Hepatocyte (in vitro differentiated cells): ENCODE results near the gene GPR62. TPM values are rescaled to one million over a fixed set of nuclear protein-coding genes. Genes with fewer than 3 reads are reported as not detected.

Source experiments
- DNase-seq: peaks from one replicate; pipeline ENCODE4 v3.0.0-alpha.2; 2016; ENCODE audit warnings: low spot score
- H2AFZ ChIP-seq: fragments of 200-600 bp; sonication (generic); 2 replicates; pipeline ENCODE4 v1.6.0; 2016; ENCODE audit warnings: antibody characterized with exemption, mild to moderate bottlenecking
- H3K27ac ChIP-seq: fragments of 200-600 bp; sonication (generic); 2 replicates; pipeline ENCODE4 v1.5.1; 2016; ENCODE audit warnings: mild to moderate bottlenecking
- H3K27me3 ChIP-seq: fragments of 200-600 bp; sonication (generic); 2 replicates; pipeline ENCODE4 v1.6.1; 2016
- H3K36me3 ChIP-seq: fragments of 200-600 bp; sonication (generic); replicated peaks from 2 replicates; pipeline ENCODE4 v1.5.1; 2016; ENCODE audit warnings: low read depth; ENCODE audit not compliant: insufficient read depth
- H3K4me1 ChIP-seq: fragments of 200-600 bp; sonication (generic); 2 replicates; pipeline ENCODE4 v1.5.1; 2016; ENCODE audit warnings: mild to moderate bottlenecking, moderate library complexity; ENCODE audit not compliant: insufficient read depth
- H3K4me2 ChIP-seq: fragments of 200-600 bp; sonication (generic); 2 replicates; pipeline ENCODE4 v1.6.0; 2016
- H3K4me3 ChIP-seq: fragments of 200-600 bp; sonication (generic); 2 replicates; pipeline ENCODE4 v1.5.1; 2016; ENCODE audit warnings: mild to moderate bottlenecking
- H3K79me2 ChIP-seq: fragments of 200-600 bp; sonication (generic); 2 replicates; pipeline ENCODE4 v1.6.0; 2017; ENCODE audit warnings: mild to moderate bottlenecking
- H3K9me2 ChIP-seq: fragments of 200-600 bp; sonication (generic); replicated peaks from 2 replicates; pipeline ENCODE4 v1.6.0; 2017; ENCODE audit warnings: mild to moderate bottlenecking; ENCODE audit not compliant: insufficient read depth
- H3K9me3 ChIP-seq: fragments of 200-600 bp; sonication (generic); 2 replicates; pipeline ENCODE4 v1.5.1; 2016; ENCODE audit warnings: low read depth, mild to moderate bottlenecking
- H4K20me1 ChIP-seq: fragments of 200-600 bp; sonication (generic); 2 replicates; pipeline ENCODE4 v1.6.0; 2016; ENCODE audit warnings: mild to moderate bottlenecking; ENCODE audit not compliant: insufficient read depth, poor library complexity, severe bottlenecking
- EZH2 ChIP-seq: fragments of 200-600 bp; sonication (generic); IDR thresholded peaks from 2 replicates; pipeline ENCODE4 v1.6.1; 2016; ENCODE audit warnings: antibody characterized with exemption, mild to moderate bottlenecking, borderline replicate concordance
- EZH2phosphoT487 ChIP-seq: fragments of 200-600 bp; sonication (generic); IDR thresholded peaks from one replicate; pipeline ENCODE4 v1.6.1; 2018; ENCODE audit warnings: antibody characterized with exemption, mild to moderate bottlenecking, low read depth, moderate library complexity; ENCODE audit not compliant: unreplicated experiment, severe bottlenecking
- WGBS: methylation state at CpG from one replicate; pipeline ENCODE4 v1.1.6; 2016; ENCODE audit warnings: low lambda C conversion rate; ENCODE audit errors: missing lambda C conversion rate; 5-methylcytosine and 5-hydroxymethylcytosine counted together
- polyA plus RNA-seq: library from polyadenylated mRNA; unstranded; fragments of >200 nt; fragmentation: Nextera tagmentation; extraction: Ambion mirVana; gene quantifications from 2 replicates; pipeline ENCODE4 v1.2.1, GENCODE V29; 2016
- total RNA-seq: library from RNA; depleted of rRNA; stranded (reverse); fragments of >200 nt; gene quantifications from 2 replicates; pipeline ENCODE4 v1.2.3, GENCODE V29; 2014
- TF ChIP-seq, protein P1 (sequence below): fragments of 200-600 bp; sonication (generic); IDR thresholded peaks from 2 replicates; pipeline ENCODE4 v1.5.1; 2016; ENCODE audit warnings: antibody characterized with exemption, mild to moderate bottlenecking; ENCODE audit not compliant: poor library complexity

The GPR62 gene
- total and polyA plus RNA-seq, 2 experiments from 2014 or later, result 0.08 TPM; not detected in 1

DNA sequence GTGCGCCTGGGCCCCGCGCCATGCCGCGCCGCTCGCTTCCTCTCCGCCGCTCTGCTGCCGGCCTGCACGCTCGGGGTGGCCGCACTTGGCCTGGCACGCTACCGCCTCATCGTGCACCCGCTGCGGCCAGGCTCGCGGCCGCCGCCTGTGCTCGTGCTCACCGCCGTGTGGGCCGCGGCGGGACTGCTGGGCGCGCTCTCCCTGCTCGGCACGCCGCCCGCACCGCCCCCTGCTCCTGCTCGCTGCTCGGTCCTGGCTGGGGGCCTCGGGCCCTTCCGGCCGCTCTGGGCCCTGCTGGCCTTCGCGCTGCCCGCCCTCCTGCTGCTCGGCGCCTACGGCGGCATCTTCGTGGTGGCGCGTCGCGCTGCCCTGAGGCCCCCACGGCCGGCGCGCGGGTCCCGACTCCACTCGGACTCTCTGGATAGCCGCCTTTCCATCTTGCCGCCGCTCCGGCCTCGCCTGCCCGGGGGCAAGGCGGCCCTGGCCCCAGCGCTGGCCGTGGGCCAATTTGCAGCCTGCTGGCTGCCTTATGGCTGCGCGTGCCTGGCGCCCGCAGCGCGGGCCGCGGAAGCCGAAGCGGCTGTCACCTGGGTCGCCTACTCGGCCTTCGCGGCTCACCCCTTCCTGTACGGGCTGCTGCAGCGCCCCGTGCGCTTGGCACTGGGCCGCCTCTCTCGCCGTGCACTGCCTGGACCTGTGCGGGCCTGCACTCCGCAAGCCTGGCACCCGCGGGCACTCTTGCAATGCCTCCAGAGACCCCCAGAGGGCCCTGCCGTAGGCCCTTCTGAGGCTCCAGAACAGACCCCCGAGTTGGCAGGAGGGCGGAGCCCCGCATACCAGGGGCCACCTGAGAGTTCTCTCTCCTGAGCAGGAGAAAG, 951 bp downstream of the GPR62 start:
- Histone ChIP-seq H3K4me1 (peaks cover 11% of the 10 kb centered on the region), H4K20me1 (no peaks in the 10 kb centered on the region), H3K79me2 (no peaks in the 10 kb centered on the region), H3K9me3 (no peaks in the 10 kb centered on the region), H3K27ac (no peak overlapping the region), H3K9me2 (no peaks in the 10 kb centered on the region), H3K4me3 (peak overlapping the region; percentile 20), H3K4me2 (peak overlapping the region; percentile 89), H3K27me3 (peaks cover 22% of the 10 kb centered on the region), H3K36me3 (no peaks in the 10 kb centered on the region), H2AFZ (peak overlapping the region; percentile 83)
- peak; percentile 77 for DNase-seq
- WGBS, result 7% methylated on average over 83 of the region's 97 CpGs
- TF ChIP-seq, protein P1, sequence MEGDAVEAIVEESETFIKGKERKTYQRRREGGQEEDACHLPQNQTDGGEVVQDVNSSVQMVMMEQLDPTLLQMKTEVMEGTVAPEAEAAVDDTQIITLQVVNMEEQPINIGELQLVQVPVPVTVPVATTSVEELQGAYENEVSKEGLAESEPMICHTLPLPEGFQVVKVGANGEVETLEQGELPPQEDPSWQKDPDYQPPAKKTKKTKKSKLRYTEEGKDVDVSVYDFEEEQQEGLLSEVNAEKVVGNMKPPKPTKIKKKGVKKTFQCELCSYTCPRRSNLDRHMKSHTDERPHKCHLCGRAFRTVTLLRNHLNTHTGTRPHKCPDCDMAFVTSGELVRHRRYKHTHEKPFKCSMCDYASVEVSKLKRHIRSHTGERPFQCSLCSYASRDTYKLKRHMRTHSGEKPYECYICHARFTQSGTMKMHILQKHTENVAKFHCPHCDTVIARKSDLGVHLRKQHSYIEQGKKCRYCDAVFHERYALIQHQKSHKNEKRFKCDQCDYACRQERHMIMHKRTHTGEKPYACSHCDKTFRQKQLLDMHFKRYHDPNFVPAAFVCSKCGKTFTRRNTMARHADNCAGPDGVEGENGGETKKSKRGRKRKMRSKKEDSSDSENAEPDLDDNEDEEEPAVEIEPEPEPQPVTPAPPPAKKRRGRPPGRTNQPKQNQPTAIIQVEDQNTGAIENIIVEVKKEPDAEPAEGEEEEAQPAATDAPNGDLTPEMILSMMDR, result peak; percentile 17
- no peak for TF ChIP-seq EZH2phosphoT487

DNA sequence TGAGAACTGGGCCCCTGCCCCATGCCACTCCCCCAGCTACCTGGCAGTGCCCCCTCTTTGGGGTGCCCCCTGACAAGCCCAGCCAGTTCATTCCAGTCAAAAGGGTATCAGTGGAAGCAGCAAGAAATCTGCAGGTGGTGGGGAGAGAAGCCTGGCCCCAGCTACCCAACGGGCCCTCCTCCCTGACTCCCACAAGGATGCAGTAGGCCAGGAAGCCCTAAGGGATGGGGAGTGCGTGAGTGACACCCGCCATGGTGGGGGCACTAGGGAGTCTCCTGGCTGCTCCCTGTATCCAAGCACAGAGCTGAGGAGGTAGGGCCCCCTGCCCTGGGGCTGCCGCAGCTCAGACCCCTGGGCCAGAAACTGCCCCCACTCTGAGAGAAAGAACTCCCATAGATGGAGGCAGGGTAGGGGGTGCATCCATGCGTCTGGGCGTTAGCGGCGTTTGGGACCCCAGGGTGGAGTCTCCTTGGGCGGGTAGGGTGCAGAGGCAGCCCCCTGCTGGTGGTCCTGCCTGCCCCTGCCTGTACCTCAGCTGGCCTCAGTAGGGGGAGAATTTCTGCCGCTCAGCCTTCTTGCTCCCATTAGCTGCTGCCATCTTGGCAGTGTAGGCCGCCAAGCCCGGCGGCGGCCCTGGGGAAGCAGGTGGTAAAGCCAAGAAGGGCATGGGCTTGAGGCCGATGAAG, 2.5 kb downstream of the GPR62 start:
- H4K20me1 ChIP-seq, result no peaks in the 10 kb centered on the region
- H3K4me1 ChIP-seq, result peaks cover 11% of the 10 kb centered on the region
- no peak overlapping the region for H3K4me2 ChIP-seq
- no peaks in the 10 kb centered on the region for H3K79me2 ChIP-seq
- H3K36me3 ChIP-seq, result no peaks in the 10 kb centered on the region
- TF ChIP-seq EZH2 (no peak), EZH2phosphoT487 (no peak)
- TF ChIP-seq, protein P1, result no peak
- no peak overlapping the region for H3K27ac ChIP-seq
- no peak overlapping the region for H3K4me3 ChIP-seq
- peaks cover 22% of the 10 kb centered on the region for H3K27me3 ChIP-seq
- no peak overlapping the region for H2AFZ ChIP-seq
- WGBS, result 95% methylated on average over 15 of the region's 15 CpGs
- no peaks in the 10 kb centered on the region for H3K9me3 ChIP-seq
- H3K9me2 ChIP-seq, result no peaks in the 10 kb centered on the region
- DNase-seq, result no peak

DNA sequence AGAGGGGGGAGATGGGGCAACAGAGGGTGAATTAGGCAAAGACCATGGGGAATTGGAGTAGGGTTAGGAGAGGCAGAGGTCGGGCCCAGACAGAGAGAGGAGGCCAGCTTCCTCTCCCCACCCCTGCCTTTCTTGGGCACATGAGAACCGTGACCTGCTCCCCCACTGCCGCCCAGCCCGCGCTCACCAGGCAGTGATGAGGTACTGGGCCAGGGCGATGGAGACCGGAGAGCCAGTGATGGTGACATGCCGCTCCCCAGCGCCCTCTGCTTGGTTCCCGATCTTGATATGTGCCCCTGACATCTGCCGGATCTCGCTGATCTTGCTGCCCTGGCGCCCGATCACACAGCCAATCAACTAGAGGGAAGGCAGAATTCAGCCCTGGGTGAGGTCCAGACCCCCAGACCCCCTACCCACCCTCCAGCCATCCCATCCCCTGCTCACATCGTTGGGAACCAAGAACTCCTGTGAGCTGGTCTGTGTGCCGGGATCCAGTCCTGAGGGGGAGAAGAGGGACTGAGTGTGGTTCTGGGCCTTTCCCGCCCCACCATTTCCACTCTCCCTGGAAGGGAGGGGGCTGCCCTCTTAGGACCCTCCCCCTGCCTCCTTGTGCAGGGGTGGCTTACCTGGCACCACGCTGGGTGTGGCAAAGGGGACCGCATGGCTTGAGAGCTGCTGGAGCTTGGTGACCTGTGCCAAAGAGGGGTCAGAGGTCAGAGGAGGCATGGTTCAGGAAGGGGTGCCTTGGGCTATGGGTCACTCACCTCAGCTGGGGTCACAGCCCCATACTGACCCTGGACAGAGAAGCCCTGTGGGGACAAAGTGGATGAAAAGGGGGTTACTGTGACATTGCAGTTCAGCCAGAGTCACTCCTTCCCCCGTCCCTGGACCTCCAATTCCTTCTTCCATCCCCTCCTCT, 3.7 kb downstream of the GPR62 start:
- Histone ChIP-seq H3K27ac (no peak overlapping the region), H3K36me3 (no peaks in the 10 kb centered on the region), H3K27me3 (peaks cover 17% of the 10 kb centered on the region), H3K9me2 (no peaks in the 10 kb centered on the region), H3K9me3 (no peaks in the 10 kb centered on the region), H2AFZ (no peak overlapping the region), H4K20me1 (no peaks in the 10 kb centered on the region), H3K4me3 (no peak overlapping the region), H3K4me1 (peaks cover 11% of the 10 kb centered on the region), H3K79me2 (peaks cover under 1% of the 10 kb centered on the region), H3K4me2 (no peak overlapping the region)
- no peak for DNase-seq
- TF ChIP-seq, protein P1, result no peak
- TF ChIP-seq EZH2 (no peak), EZH2phosphoT487 (no peak)
- 95% methylated on average over 20 of the region's 20 CpGs for WGBS
